Measurements from ENCODE around the gene TACC2. TPM values are rescaled to one million over a fixed set of nuclear protein-coding genes. Genes with fewer than 3 reads are reported as not detected.

TACC2 gene
- total and polyA plus RNA-seq, 2 experiments from 2014 or later: 30.8 to 35.9 TPM

- peaks cover 84% of the 10 kb centered on the region for H3K79me2 ChIP-seq (replicated peaks; ENCODE audit: insufficient read depth)
- H3K9me3 Mint-ChIP-seq: no peaks in the 10 kb centered on the region
- H3K4me2 ChIP-seq: 0 out of 2 replicates have a peak overlapping the region, but pooled peaks have one; percentile 28
- DNase-seq (ENCODE audit: low spot score): peak; percentile 66
- H3K9me2 ChIP-seq (ENCODE audit: insufficient read depth): no peaks in the 10 kb centered on the region
- peaks cover 25% of the 10 kb centered on the region for H4K20me1 ChIP-seq (replicated peaks; ENCODE audit: insufficient read depth)
- no peak overlapping the region for H2AFZ ChIP-seq
- H3K27ac ChIP-seq (ENCODE audit: low read depth): no peak overlapping the region
- no peak overlapping the region for H3K4me3 Mint-ChIP-seq
- no peaks in the 10 kb centered on the region for H3K27me3 ChIP-seq (ENCODE audit: insufficient read depth)
- H3K36me3 ChIP-seq (ENCODE audit: insufficient read depth): no peaks in the 10 kb centered on the region; the same call in 1 of the 2 replicates
- no peak for TF ChIP-seq ETS1 (IDR thresholded peaks at IDR 0.05)
- no peak for TF ChIP-seq EZH2phosphoT487 (IDR thresholded peaks at IDR 0.05; ENCODE audit: unreplicated experiment)
- no peak for TF ChIP-seq CTCF (conservative IDR thresholded peaks at IDR 0.05; ENCODE audit: low read depth in 2 of 2)
- no peak for TF ChIP-seq CREB1 (CRISPR knock-in tag; IDR thresholded peaks at IDR 0.05; ENCODE audit: low read depth)
- no peak for TF ChIP-seq JUNB (IDR thresholded peaks at IDR 0.05; ENCODE audit: unreplicated experiment)
- ATAC-seq: peak; percentile 79
- H3K4me1 Mint-ChIP-seq: peaks cover 47% of the 10 kb centered on the region
- H3K4me3 ChIP-seq: no peak overlapping the region
- peaks cover 9% of the 10 kb centered on the region for H3K27me3 Mint-ChIP-seq (ENCODE audit: insufficient read depth, low read depth, poor library complexity)
- H3K4me1 ChIP-seq (ENCODE audit: insufficient read depth): peaks cover 33% of the 10 kb centered on the region
- no peaks in the 10 kb centered on the region for H3F3A ChIP-seq (replicated peaks; ENCODE audit: low read depth)
- peak overlapping the region; percentile 70 for H3K27ac Mint-ChIP-seq
- H3K36me3 Mint-ChIP-seq (ENCODE audit: low read depth): peaks cover 24% of the 10 kb centered on the region
Measured at GRCh38 chr10:122191936-122192541, 203.1 kb downstream of the TACC2 start.

- Histone ChIP-seq H3K9me2 (ENCODE audit: insufficient read depth) (no peaks in the 10 kb centered on the region), H3F3A (replicated peaks; ENCODE audit: low read depth) (no peaks in the 10 kb centered on the region), H3K36me3 (ENCODE audit: insufficient read depth) (no peaks in the 10 kb centered on the region; the same call in 1 of the 2 replicates), H4K20me1 (replicated peaks; ENCODE audit: insufficient read depth) (peaks cover 20% of the 10 kb centered on the region; the same call in 1 of the 2 replicates), H3K27ac (ENCODE audit: low read depth) (no peak overlapping the region), H2AFZ (no peak overlapping the region), H3K79me2 (replicated peaks; ENCODE audit: insufficient read depth) (peaks cover 67% of the 10 kb centered on the region), H3K4me1 (ENCODE audit: insufficient read depth) (peaks cover 19% of the 10 kb centered on the region), H3K27me3 (ENCODE audit: insufficient read depth) (no peaks in the 10 kb centered on the region), H3K4me2 (no peak overlapping the region), H3K4me3 (no peak overlapping the region)
- no peak for DNase-seq (ENCODE audit: low spot score)
- Mint-ChIP-seq H3K4me3 (no peak overlapping the region), H3K27ac (0 out of 2 replicates have a peak overlapping the region, but pooled peaks have one; percentile 70), H3K36me3 (ENCODE audit: low read depth) (peaks cover 29% of the 10 kb centered on the region), H3K9me3 (no peaks in the 10 kb centered on the region), H3K27me3 (ENCODE audit: insufficient read depth, low read depth, poor library complexity) (peaks cover 14% of the 10 kb centered on the region), H3K4me1 (peaks cover 29% of the 10 kb centered on the region)
- ATAC-seq: no peak
- TF ChIP-seq ZNF114 (CRISPR knock-in tag; IDR thresholded peaks at IDR 0.05) (no peak), NANOG (IDR thresholded peaks at IDR 0.05; ENCODE audit: borderline replicate concordance) (no peak), STAT1 (IDR thresholded peaks at IDR 0.05; ENCODE audit: unreplicated experiment) (no peak), REST (IDR thresholded peaks at IDR 0.05; ENCODE audit: unreplicated experiment) (no peak), ETS1 (IDR thresholded peaks at IDR 0.05) (no peak), POLR2AphosphoS5 (IDR thresholded peaks at IDR 0.05; ENCODE audit: low read depth) (no peak), JUNB (IDR thresholded peaks at IDR 0.05; ENCODE audit: unreplicated experiment) (no peak)
Measured at GRCh38 chr10:122194251-122194650, 205.3 kb downstream of the TACC2 start.
